ENCODE results near the gene RTTN.
"Not testable (repeated sequence)": the region's sequence is repeated elsewhere in the genome, so short reads cannot be mapped to it uniquely, and the experiment has no call there.

RTTN gene

DNA sequence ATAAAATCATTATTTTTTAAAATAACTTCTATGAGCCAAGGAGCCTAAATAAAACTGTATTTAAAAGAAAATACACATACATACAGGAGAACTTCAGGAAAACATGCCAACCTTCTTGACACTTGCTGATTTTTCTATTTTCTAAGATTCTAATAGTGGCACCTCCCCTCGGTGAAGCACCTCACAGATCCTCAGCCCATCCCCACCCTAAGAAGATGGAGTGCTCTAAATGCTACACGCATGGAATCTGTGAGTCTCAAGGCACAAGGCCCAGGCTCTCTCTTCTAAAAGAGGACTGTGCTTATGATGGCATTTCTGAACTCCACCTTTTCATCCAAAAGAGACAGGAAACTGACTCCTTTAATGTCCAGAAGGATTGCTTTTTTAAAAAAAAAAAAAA lies 56.3 kb downstream of the RTTN start:
- no peak for DNase-seq

DNA sequence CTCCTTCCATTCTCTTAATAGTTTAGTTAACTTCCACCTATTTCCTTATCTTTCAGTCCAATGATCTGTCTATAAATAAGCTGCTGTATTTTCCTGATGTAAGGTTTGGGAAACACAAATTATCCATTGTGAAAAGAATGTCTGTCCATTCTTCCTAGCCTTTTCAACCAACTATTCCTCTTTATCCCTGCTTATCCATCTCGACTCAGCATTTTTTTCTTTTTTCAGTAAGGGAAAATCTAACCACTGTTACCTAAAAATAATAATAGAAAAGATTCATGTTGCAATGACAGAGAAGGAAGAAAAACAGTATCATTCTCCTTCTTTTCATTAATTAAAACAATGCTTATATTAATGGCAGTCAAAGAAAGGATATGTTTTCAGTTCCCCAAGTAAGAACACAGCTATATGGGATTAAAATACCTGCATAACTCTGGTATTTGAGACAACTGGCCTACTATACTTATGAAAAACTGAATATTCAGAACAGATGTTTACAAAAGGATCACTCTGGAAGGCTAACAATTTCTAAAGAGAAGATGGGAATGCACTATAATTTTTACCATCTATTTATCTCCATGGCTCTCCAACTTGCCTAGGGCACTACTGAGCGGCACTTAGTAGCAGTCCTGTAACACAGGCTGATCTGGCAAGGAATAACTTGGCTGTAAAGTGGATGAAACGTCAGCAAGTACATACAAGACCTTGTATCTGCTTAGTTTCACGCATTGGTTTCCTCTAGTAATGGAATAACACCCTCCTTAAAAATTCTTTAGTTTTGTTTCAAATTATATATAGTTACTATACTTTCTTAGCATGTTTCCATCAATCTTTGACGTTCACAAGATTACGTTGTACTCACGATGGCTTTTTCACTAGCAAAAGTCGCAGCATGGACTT lies 57.2 kb downstream of the RTTN start:
- no peak for DNase-seq

DNA sequence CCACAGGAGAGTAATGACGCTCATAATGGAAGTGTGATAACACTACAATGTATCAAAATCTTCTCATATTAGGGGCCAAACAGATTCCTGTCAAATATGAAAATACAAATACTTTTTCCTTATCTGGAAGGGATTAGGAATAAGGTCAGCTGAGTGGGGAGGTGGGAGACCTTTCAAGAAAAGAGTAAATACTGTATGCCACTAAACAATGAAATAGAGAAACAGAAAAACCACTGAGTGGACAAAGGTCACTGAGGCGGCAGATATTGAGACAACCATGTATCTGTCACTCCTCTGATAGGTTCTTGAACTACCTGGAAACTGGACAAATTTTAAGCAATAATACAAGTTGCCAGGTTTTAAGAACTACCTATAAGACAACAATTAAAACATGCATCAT lies 59.3 kb downstream of the RTTN start:
- no peak for DNase-seq

DNA sequence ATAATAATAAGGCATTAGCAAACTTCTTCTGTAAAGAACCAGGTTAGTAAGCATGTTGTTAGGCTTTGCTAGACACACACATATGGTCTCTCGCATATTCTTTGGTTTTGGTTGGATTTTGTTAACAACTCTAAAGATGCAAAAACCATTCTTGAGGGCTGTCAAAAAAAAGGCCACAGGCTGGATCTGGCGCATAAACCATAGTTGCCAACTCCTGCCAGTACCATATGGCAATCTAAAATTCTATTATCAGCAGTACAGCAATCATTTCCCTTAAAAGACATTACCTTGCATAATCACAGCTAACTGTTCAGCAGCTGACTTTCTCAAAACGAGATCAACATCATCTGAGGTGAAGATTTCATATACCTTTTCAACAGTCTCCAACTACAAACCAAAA lies 63.5 kb downstream of the RTTN start:
- DNase-seq: no peak

DNA sequence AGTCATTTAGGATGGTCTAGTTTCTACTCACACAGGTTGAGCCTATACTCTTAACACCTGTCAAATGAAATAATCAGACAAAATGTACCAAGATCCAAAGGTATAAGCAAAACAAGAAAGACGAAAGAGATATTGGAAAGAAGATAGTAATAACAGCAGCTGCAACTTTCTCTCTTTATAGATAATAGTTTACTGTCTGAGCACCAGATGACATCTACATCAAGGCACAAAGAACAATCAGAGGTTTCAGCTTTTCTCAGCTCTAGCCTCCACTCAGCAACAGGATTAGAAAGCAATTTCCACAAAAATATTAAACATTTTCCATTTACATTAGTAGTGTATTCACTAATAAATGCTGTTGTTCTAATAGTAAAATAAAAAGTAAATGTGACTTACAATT lies 66.3 kb downstream of the RTTN start:
- no peak for DNase-seq

DNA sequence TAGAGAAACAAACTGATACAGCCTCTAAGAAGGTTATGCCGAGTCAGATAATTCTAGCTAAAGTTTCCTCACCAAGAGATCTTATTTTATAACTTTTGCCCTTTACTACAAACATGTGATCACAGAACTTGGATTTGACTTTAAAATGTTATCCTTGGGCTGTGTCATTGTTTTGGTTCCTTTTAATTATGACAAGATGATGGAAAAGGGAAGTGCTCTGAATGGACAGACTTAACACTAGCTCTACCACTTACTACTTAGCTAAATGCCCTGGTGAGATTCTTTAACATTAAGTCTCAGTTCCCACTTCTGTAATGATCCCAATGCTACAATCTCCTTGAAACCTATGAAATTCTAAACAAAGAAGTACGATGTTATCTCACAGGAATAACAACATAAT lies 69.9 kb downstream of the RTTN start:
- no peak for DNase-seq

DNA sequence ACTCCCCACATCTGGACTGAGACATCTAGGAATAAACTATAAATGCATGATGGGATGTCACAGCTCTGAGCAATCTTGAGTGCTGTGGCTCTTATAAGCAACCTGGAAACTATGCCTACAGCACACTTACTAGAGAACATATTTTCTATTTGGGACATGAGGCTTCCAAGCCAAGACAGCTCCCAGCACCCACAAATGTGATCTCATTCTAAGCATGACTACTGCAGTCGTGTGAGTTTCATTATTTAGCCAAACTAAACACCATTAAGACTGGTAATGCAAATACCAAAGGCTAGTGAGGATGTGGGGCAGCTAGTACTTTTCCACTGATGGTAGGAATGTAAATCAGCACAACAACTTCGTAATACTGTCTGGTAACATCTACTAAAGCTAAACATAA lies 72.5 kb downstream of the RTTN start:
- no peak for DNase-seq

DNA sequence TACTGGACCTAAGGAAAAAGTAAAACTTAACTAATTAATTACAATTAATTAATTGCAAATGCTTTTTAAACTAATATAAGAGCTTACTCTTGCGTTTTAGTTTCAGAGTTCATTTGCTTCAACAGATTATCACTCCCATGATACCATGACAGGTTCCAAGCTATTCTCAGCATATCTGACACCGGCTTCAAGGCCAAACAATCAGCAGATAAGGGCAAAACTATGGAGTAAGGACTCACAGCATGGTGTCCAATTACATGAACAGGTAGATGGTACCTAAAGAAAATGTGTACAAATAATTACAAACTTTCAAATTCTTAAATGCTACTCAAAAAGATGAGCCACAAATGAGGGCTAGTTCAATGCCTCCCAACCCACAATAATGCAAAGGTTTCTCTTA lies 77.2 kb downstream of the RTTN start:
- no peak for DNase-seq

DNA sequence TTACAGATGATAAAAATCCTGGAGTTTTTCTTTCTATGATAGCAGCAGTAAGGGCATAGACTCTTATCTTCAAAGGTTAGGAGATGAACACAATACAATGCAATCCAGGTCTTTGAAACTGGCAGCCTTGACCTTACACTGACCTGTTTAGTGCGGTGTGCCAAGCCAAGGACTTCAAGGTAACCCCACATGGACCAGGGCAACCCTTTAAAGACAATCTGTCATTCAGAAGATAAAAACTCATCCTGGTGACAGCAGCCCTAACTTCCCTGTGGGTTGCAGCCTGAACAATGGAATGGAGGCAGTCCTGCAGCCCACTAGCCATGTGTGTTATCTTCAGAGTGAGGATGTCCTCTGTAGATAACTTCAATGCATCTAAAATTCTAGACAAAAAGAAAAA lies 78.1 kb downstream of the RTTN start:
- no peak for DNase-seq

DNA sequence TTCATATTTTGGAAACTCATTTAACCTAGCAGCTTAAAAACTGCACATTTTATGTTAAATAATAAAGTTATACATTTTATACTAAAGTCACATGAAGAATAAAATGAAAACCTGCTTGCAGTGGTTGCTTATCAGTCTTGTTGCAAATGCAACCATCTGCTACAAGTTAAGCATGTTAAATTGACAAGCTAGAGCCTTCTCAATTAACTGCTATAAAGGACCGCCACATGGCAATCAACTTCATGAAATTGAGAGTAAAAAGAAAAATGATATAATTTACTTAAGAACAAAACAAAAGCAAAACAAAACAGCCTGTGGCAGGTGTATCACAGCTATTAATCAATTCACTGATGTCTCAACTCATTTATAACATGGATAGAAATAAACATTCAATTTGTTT lies 78.7 kb downstream of the RTTN start:
- DNase-seq: no peak

DNA sequence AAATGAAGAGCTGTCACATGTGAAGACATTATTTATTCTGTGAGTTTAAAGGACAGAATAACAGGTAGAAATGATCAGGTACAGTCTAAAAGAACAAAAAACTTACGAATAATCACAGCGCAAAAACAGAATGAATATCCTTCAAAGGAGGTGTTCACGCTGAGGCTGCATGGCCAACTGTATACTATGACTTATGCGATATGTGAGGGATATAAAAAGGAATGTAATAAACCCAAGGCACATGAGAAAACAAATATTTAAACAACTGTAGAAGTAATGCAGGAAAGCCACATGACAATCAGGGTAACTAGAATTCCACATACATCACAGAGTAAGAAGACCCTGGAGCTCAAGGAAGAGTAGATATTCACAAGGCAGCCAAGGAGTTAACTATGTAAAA lies 81.3 kb downstream of the RTTN start:
- no peak for DNase-seq

DNA sequence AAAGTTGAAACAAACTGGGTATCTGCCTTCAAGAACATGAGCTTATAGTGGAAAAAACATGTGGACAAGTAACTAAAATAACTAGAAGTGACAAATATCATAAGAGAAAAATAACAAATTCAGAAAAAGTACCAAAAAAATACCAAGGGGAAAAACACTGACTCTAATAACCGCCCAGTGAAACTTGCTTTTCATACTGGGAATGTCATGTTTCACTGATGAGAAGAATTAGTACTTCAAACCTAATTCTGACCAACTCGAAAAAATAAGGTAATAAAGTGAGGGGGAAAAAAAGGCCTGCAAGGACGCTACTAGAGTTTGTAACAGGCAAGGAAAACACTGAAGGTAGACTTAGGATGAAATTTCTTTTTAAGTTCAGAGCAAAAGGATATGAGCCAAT lies 83.6 kb downstream of the RTTN start:
- DNase-seq: no peak

DNA sequence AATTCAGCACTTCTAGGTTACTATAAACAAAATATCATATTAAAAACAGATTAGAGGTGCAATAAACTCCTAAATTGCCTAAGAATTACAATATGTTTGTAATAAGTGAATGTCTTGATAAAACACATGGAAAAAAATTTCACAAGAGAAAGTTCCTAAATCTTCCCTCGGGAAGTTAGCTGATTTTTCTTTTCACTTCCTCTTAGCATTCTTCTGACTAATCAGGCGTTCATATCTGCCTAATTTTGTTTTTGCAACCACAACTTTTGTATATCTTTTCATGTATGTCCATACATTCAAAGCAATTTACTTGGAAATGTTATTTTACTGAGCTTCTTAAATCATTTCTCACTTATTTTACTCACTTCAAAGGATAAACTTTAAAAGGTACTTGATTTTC lies 88.5 kb downstream of the RTTN start:
- no peak for DNase-seq

DNA sequence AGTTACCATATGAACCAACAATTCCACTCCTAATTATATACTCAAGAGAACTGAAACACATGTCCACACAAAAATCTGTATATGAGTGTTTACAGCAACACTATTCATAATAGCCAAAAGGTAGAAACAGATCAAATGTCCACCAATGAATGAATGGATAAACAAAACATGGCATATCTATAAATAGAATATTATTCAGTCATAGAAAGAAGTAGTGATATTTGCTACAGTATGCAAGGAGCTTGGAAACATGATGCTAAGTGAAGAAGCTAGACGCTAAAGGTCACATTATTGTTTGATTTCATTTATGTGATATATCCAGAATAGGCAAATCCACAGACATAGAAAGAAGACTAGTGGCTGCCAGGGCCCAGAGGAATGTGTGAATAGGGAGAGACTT lies 92.0 kb downstream of the RTTN start:
- no peak for DNase-seq

DNA sequence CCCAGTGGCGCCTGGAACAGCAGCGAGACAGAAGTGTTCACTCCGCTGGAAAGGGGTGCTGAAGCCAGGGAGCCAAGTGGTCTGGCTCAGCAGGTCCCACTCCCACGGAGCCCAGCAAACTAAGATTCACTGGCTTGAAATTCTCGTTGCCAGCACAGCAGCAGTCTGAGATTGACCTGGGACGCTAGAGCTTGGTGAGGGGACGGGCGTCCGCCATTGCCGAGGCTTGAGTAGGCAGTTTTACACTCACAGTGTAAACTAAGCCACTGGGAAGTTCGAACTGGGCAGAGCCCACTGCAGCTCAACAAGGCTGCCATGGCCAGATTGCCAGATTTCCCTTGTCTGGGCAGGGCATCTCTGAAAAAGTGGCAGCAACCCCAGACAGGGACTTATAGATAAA lies 94.8 kb downstream of the RTTN start:
- DNase-seq: no peak

DNA sequence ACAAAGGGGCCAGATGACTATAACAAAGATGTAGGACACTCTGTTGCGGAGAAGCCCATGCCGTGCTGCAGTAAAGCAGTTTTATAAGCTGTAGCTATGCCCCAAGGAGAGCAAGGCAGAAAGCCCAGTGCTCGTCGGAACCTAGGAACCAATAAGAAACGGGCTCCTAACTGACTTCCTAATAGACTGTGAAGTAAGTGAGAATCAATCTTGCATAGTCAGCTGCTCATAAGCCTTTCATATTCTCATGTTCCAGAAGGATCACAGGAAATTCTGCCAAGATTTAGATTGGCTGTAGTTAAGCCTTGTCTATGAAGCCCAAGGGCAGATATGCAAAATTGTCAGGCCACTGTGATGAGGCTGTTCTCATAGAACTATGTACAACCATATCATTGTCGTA lies 98.4 kb downstream of the RTTN start:
- DNase-seq: no peak

DNA sequence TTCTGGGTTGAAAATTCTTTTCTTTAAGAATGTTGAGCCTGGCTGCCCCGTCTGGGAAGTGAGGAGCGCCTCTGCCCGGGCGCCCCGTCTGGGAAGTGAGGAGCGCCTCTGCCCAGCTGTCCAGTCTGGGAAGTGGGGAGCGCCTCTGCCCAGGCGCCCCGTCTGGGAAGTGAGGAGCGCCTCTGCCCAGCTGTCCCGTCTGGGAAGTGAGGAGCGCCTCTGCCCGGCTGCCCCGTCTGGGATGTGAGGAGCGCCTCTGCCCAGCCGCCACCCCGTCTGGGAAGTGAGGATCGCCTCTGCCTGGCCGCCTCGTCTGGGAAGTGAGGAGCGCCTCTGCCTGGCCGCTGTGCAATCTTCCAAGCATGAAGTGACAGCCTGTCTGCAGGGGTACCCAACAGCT lies 102.6 kb downstream of the RTTN start:
- not testable (repeated sequence) for DNase-seq

DNA sequence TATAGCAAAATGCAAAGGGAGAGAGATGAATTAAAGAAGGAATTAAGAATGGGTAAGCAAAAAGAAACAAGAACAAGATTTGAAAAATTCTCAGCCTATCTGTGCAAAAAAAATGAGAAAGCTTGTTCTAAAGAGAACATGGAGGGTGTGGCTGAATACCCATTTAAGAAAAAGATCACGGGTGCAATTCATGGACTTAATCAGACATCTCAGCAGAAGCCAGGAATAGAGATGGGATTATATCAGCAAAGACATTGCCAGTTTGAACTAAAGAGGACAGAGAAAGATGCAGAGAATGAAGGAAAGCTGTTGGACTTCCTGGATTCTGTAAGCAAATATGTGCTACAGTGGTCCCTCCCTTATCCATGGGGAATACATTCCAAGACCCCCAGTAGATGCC lies 115.6 kb downstream of the RTTN start:
- no peak for DNase-seq

DNA sequence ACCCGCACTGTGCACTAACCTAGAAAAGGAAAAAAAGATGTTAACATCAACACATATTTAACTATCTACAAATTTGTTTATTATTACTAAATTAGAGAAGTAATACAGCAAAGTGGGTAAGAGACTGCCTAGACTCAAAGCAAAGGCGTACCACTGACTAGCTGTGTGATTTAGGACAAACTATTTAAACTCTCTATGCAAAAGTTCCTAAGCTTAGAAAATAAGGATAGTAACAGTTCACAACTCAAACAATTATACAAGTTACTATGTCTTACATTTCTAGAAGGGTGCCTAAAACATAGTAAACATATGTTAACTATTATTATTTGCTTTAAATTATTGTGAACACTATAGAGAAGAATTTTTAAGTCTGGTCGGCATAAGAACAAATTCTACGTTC lies 119.4 kb downstream of the RTTN start:
- no peak for DNase-seq

DNA sequence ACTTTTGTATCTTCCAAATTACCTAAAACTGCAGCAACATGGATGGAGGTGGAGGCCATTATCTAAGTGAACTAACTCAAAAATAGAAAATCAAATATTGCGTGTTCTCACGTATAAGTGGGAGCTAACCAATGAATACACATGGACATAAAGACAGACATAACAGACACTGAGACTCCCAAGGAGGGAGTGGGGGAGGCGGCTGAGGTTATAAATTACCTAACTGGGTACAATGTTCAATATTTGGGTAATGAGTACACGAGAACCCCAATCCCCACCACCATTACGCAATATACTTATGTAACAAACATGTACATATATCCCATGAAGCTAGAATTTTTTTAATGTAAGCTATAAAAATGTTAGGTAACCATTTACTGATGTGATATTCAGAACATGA lies 119.8 kb downstream of the RTTN start:
- no peak for DNase-seq

DNA sequence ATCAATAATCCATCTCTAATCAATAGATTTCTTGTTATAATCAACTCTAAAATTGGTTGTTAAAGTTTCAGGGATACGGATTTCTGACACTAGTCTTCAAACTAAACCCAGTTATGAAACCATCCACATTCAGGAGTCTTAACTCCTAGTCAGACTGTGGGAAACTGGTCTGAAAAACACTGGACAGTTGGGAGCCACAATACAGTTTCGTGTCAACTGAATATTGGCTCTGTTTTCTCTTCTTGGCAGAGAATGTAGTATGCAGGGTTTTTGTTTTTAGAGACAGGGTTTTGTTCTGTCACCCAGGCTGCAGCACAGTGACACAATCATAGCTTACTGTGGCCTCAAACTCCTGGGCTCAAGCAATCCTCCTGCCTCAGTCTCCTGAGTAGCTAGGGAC lies 123.1 kb downstream of the RTTN start:
- no peak for DNase-seq

DNA sequence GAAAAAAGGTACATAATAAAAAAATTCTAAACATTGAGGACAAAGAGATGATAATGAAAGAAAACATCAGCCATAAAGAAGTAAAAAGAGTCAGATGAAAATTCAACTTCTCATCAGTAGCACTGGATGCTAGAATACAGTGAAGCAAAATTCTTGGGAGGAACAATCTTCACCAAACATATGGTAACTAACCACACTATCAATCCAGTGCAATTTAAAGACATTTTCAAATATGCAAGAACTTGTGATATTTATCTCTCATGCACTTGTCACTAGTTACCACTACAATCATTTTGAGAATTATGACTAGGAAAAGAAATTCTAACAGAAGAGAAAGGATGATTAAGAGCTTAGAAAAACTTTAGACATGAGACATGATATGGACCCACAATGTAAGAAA lies 127.4 kb downstream of the RTTN start:
- no peak for DNase-seq

DNA sequence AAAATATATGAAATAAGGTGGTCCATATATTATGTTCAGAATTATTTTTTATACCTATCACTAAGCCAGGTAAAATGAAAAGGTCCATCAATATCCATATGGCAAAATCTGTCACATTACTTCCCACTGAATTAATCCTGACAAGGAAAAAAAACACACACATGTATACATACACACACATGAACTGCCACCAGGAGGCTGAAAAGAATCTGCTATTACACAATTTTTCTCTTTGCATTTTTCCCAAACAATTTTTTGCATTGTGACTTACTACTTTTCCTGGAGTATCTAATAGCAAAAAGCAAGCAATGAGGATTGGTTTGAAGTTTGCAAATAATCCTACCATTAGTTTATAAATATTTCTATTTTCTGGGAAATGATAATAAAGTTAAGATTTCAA lies 129.6 kb downstream of the RTTN start:
- no peak for DNase-seq

DNA sequence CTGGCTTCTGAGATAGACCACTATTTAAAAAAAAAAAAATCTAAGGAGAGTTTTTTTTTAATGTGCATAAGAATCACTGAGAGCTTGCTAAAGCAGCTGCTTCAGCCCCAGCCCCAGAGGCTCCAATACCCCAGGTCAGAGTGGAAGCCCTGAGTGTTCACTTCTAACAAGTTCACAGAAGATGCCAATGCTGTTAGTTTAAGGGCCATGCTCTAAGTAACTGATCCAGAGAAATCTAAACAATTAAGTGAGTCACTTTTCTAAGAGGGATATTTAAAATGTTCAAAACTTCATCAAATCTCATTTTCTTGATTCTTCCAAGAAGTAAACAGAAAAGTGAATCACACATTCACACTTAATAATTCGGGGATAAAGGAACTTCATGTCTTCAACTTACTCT lies 131.4 kb downstream of the RTTN start:
- no peak for DNase-seq

DNA sequence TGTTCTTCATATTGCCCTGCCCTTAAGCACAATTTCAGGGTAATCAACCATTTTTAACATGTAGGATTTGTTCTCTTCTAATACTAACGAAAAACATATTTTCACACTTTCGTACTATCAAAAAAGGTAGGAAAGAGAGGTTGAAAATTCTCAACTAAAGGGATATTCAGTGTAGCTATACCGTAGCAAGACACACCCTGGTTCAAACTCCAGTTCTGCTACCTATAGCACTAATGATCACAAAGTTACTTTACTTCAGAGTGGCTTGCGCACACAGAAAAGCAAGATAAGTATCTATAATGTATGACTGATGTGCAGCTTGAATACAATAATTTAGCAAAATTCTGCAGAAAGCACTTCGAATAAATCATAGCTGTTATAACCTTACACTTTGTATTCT lies 132.1 kb downstream of the RTTN start:
- no peak for DNase-seq
